OCI-LY3 (cell line): ENCODE data around the gene CDH23.

Experiments
- EZH2phosphoT487 ChIP-seq: fragments of 200-600 bp; shearing (Covaris generic); IDR thresholded peaks from 2 replicates; pipeline ENCODE4 v1.6.1; 2018; ENCODE audit warnings: antibody characterized with exemption, mixed run types, low read depth
- TF ChIP-seq, protein P1 (sequence below): fragments of 200-600, 300-600 bp; sonication (generic); IDR thresholded peaks from 2 replicates; pipeline ENCODE4 v1.5.1; 2014; ENCODE audit warnings: antibody characterized with exemption, low read length, low read depth

DNA sequence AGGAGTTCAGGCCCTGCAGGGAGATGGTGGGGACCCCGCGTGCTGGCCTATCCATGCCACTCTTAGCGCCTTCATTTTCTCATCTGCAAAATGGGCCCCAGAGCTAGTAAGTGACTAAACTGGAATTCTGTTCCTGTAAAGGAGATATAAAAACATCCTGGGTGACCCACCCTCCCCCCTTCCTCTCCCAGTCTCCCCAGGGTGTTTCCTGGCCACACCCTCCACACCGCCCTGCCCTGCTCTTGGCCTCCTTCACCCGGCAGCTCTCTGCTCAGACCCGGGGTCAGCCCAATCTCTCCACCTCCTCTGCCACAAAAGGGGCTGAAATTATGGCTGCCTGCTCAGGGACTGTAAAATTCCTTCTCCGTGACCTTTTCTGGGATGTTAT, 252.2 kb downstream of the CDH23 start:
- TF ChIP-seq, protein P1, sequence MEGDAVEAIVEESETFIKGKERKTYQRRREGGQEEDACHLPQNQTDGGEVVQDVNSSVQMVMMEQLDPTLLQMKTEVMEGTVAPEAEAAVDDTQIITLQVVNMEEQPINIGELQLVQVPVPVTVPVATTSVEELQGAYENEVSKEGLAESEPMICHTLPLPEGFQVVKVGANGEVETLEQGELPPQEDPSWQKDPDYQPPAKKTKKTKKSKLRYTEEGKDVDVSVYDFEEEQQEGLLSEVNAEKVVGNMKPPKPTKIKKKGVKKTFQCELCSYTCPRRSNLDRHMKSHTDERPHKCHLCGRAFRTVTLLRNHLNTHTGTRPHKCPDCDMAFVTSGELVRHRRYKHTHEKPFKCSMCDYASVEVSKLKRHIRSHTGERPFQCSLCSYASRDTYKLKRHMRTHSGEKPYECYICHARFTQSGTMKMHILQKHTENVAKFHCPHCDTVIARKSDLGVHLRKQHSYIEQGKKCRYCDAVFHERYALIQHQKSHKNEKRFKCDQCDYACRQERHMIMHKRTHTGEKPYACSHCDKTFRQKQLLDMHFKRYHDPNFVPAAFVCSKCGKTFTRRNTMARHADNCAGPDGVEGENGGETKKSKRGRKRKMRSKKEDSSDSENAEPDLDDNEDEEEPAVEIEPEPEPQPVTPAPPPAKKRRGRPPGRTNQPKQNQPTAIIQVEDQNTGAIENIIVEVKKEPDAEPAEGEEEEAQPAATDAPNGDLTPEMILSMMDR, result no peak
- no peak for TF ChIP-seq EZH2phosphoT487
